Skin epidermis (tissue), 12 donors: ENCODE data around the gene OLA1.

Experiments
- H3K27ac ChIP-seq, 21 experiments: fragments of 200-600 bp; sonication (generic) in 11 of 21; one replicate each; pipeline ENCODE4 v1.5.0; 2020; ENCODE audit warnings: mild to moderate bottlenecking in 3 of 21, inconsistent platforms in 2 of 21, moderate library complexity in 2 of 21
- H3K4me3 ChIP-seq, 7 experiments: fragments of 200-600 bp; sonication (generic) in 2 of 7; one replicate each; pipeline ENCODE4 v1.5.0; 2020; ENCODE audit warnings: inconsistent platforms in 2 of 7, mild to moderate bottlenecking in 2 of 7, moderate library complexity in 1 of 7

Gene OLA1

DNA sequence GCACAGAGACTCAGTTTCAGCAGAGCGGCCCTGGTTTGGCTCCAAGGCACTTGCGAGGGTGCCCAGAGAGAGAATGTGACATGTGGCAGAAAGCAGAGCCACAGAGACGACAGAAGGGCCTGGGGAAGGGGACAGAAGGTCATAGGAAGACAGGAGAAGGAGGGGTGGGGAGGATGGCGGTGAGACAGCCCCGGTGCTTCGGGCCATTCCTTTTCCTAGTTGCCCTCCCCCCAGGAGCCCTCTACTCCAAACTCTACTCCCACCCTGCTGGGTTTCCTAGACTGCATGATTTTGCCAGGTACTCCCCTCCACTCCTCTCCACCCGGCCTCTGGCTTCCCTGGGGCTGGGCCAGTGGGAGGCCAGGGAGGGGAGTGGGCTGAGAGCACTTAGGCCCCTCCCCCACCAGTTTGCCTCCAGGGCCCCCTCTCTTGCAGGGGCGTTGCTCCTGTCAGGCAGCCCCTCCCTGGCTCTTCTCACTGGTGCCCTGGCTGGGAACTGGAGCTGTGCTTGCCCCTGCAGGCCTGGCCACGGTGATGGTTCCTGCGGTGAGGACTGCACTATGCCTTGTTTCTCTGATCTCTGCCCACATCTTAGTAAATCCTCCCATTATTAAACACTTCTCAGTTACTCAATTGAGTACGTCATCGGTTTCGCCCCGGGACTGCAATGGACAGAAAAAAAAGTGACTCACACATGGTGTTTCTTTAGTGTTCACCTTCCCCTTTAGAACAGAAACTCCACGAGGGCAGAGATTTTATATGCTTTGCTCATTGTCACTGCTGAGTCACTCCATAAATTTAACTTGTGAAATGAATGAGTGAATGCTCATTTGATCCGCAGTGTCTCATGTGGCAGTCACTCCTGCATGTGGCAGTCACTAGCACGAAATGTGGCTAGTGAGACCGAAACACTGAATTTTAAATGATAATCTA lies 224.5 kb downstream of the OLA1 start:
- H3K4me3 ChIP-seq = no peak overlapping the region
- peak overlapping the region in 20 of 21 experiments; percentile 62 to 85 (median 76) for H3K27ac ChIP-seq
